HG03342 (cell line): ENCODE measurements around the gene POLD1.
A peak's percentile ranks its signal among the peaks of the same experiment; 100 is the strongest.

Source experiments
- ATAC-seq: cut with Tn5 transposase; IDR thresholded peaks from one replicate; pipeline ENCODE4 v1.9.1; 2021; ENCODE audit warnings: mild to moderate bottlenecking, moderate library complexity; ENCODE audit not compliant: unreplicated experiment

Gene POLD1

GRCh38 chr19:50365434-50366306 is 18.5 kb upstream of the POLD1 start, which contains the start of gene NAPSA:
NAPSA (minus strand) TSS chr19:50365639; CDS start chr19:50365621, 18 bp downstream.
- ATAC-seq, result no peak

- ATAC-seq, result peak; percentile 45
Observed at GRCh38 chr19:50368649-50369570, 15.2 kb upstream of the POLD1 start.

DNA sequence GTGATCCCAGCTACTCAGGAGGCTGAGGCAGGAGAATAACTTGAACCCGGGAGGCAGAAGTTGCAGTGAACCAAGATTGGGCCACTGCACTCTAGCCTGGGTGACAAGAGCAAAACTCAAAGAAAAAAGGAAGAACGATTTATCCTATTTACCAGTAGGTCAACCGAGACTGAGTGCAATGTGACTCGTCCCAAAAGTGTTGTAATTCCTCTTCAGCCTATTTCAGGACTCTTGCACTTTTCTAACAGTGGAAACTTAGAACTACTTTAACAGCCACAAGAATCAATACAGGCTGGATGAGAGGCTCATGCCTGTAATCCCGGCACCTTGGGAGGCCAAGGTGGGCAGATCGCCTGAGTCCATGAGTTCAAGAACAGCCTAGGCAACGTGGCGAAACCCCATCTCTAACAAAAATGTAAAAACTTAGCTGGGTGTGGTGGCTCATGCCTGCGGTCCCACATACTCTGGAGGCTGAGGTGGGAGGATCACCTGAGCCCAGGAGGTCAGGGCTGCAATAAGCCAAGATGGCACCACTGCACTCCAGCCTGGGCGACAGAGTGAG is 12.2 kb upstream of the POLD1 start:
- ATAC-seq, result no peak

GRCh38 chr19:50376166-50377050 is 7.7 kb upstream of the POLD1 start, which contains the start of gene NR1H2:
NR1H2 (plus strand) TSS chr19:50376457; CDS start chr19:50377606, 1,149 bp downstream.
- peak; percentile 79 for ATAC-seq

- ATAC-seq, result peak; percentile 23
Observed at GRCh38 chr19:50377051-50377461, 7.1 kb upstream of the POLD1 start.

DNA sequence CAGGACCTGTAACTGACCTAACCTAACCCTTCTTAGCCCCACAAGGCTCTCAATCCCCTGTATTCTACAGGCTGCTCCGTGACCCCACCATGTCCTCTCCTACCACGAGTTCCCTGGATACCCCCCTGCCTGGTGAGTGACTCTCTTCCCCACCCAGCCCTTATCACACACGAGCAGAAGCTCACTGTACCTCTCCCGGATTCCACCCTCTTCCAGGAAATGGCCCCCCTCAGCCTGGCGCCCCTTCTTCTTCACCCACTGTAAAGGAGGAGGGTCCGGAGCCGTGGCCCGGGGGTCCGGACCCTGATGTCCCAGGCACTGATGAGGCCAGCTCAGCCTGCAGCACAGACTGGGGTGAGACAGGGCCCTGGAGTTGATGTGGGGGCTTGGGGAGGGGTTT is 6.6 kb upstream of the POLD1 start:
- no peak for ATAC-seq

GRCh38 chr19:50378169-50378862 is 5.8 kb upstream of the POLD1 start:
- ATAC-seq, result no peak

GRCh38 chr19:50378863-50379236 is 5.3 kb upstream of the POLD1 start:
- no peak for ATAC-seq

- ATAC-seq, result no peak
Observed at GRCh38 chr19:50379602-50380001, 4.5 kb upstream of the POLD1 start.

DNA sequence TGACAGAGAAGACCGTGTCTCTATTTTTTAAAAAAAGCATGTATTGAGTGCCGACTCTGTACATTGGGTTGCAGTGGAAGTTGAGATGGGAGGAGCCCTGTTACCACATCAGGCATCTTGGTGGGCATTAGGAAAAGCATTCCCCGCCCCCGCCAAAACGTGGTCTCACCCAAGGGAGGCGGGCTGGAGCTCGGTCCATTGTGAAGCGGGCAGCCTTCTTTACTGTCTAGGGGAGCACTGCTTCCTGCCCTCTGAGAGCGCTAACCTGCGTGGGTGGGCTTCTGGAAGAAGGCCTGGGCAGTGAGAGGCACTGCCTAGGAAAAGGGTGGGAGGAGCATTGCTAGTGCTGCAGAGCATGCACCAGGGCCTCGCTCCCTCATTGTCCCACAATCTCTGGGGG is 4.0 kb upstream of the POLD1 start:
- no peak for ATAC-seq

- ATAC-seq, result no peak
Observed at GRCh38 chr19:50380751-50381151, 3.4 kb upstream of the POLD1 start.

DNA sequence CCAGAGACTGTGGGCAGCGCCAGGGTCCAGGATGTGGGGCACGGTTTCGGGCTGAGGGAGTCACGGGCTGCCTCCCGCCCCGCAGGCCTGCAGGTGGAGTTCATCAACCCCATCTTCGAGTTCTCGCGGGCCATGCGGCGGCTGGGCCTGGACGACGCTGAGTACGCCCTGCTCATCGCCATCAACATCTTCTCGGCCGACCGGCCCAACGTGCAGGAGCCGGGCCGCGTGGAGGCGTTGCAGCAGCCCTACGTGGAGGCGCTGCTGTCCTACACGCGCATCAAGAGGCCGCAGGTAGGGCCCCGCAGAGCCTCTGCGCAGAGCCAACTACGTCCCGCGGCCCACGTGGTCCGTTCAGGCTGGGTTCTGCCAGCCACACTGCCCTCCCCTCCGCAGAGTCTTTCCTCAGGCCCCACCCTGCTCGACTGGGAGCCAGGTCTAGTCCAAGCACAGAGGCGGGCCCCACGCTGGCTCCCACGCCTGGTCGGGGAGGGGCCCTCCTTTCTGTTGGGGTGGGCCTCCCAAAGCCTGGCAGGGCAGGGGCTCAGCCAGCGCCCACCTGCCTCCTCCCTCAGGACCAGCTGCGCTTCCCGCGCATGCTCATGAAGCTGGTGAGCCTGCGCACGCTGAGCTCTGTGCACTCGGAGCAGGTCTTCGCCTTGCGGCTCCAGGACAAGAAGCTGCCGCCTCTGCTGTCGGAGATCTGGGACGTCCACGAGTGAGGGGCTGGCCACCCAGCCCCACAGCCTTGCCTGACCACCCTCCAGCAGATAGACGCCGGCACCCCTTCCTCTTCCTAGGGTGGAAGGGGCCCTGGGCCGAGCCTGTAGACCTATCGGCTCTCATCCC is 2.0 kb upstream of the POLD1 start:
- ATAC-seq, result no peak

- no peak for ATAC-seq
Observed at GRCh38 chr19:50383001-50383851, 921 bp upstream of the POLD1 start.

DNA sequence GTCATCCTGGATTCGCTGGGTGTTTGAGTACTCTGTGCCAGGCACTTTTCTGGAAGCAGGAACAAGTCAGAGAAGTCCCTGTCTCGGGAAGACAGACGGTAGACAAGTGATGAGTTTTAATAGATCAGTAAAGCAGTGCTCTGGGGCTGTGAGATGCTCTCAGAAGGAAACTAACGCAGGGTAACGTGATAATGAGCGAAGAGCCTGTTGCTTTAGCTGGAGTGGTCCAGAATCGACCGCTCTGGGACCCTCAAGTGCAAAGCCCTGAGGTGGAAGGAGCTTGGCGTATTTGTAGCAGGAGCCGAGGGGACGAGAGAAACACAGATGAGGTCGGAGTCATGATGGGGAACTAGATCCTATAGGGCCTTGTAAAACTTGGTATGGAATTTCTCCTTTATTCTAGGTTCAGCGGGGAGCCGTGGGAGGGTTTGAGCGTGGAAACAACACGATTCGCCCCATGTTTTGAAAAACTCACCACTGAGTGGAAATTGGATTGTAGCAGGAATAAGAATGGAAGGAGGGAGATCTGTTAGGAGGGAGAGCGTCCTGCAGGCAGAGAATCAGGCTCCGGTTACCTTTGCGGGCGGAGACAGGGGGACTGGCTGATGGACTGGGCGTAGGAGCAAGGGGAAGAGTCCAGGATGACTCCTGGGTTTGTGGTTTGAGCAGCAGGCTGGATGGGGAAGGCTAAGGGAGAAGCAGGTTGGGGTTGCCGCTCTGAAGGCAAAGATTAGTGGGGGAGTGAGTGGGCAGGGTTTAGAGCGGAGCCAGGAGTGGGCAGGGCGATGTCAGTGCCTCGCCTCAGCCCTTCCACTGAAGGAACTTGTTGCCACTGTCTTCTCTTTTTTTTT is 763 bp downstream of the POLD1 start:
- no peak for ATAC-seq

GRCh38 chr19:50387176-50387867 is 3.2 kb downstream of the POLD1 start:
- no peak for ATAC-seq

DNA sequence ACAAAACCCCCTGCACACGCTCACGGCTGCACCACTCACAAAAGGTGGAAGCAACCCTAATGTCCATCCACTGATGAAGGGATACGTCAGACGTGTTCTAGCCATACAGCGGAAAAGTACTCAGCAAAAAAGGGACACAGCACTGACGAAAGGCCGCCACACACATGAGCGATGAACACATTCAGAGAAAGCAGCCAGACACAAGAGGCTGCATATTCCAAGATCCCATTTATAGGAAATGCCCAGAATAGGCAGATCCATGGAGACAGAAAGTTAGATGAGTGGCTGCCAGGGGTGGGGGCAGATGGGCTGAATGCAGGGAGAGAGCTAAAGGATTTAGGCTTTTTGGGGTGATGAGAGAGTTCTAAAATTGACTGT is 3.7 kb downstream of the POLD1 start:
- no peak for ATAC-seq
